GM21367 (cell line): ENCODE data around the gene TMX3.

ENCODE experiments used
- ATAC-seq: cut with Tn5 transposase; IDR thresholded peaks from one replicate; pipeline ENCODE4 v1.9.1; 2021; ENCODE audit not compliant: unreplicated experiment

TMX3 gene

GRCh38 chr18:68713796-68714195 lies 1.1 kb downstream of the TMX3 start:
- ATAC-seq = no peak

- ATAC-seq = peak; percentile 23
Measured at GRCh38 chr18:68713131-68713530, 1.8 kb downstream of the TMX3 start.

GRCh38 chr18:68707646-68708045 lies 7.3 kb downstream of the TMX3 start:
- no peak for ATAC-seq

- ATAC-seq = no peak
Measured at GRCh38 chr18:68705119-68705518, 9.8 kb downstream of the TMX3 start.

- no peak for ATAC-seq
Measured at GRCh38 chr18:68703326-68703725, 11.6 kb downstream of the TMX3 start.

GRCh38 chr18:68701353-68701752 lies 13.6 kb downstream of the TMX3 start:
- ATAC-seq = no peak

- no peak for ATAC-seq
Measured at GRCh38 chr18:68699043-68699442, 15.9 kb downstream of the TMX3 start.

GRCh38 chr18:68696937-68697336 lies 18.0 kb downstream of the TMX3 start:
- no peak for ATAC-seq

GRCh38 chr18:68694316-68694715 lies 20.6 kb downstream of the TMX3 start:
- ATAC-seq = no peak

- ATAC-seq = no peak
Measured at GRCh38 chr18:68693091-68693815, 21.7 kb downstream of the TMX3 start.

- no peak for ATAC-seq
Measured at GRCh38 chr18:68679528-68679927, 35.4 kb downstream of the TMX3 start.

GRCh38 chr18:68676913-68677312 lies 38.0 kb downstream of the TMX3 start:
- peak; percentile 94 for ATAC-seq

GRCh38 chr18:68667121-68667520 lies 47.8 kb downstream of the TMX3 start:
- ATAC-seq = no peak

GRCh38 chr18:68666381-68666780 lies 48.5 kb downstream of the TMX3 start:
- no peak for ATAC-seq

GRCh38 chr18:68665628-68666027 lies 49.3 kb downstream of the TMX3 start:
- ATAC-seq = no peak

GRCh38 chr18:68662754-68663153 lies 52.2 kb downstream of the TMX3 start:
- ATAC-seq = no peak

GRCh38 chr18:68660354-68661183 lies 54.3 kb downstream of the TMX3 start:
- ATAC-seq = no peak

GRCh38 chr18:68648191-68648590 lies 66.7 kb downstream of the TMX3 start:
- no peak for ATAC-seq

GRCh38 chr18:68642003-68642402 lies 72.9 kb downstream of the TMX3 start:
- ATAC-seq = no peak

GRCh38 chr18:68640861-68641260 lies 74.0 kb downstream of the TMX3 start:
- no peak for ATAC-seq

- ATAC-seq = no peak
Measured at GRCh38 chr18:68638613-68639012, 76.3 kb downstream of the TMX3 start.

GRCh38 chr18:68627812-68628211 lies 87.1 kb downstream of the TMX3 start:
- ATAC-seq = no peak
